Measurements from ENCODE around the gene ZNF37A.
"Not testable (repeated sequence)": the region's sequence is repeated elsewhere in the genome, so short reads cannot be mapped to it uniquely, and the experiment has no call there.

Gene ZNF37A

DNA sequence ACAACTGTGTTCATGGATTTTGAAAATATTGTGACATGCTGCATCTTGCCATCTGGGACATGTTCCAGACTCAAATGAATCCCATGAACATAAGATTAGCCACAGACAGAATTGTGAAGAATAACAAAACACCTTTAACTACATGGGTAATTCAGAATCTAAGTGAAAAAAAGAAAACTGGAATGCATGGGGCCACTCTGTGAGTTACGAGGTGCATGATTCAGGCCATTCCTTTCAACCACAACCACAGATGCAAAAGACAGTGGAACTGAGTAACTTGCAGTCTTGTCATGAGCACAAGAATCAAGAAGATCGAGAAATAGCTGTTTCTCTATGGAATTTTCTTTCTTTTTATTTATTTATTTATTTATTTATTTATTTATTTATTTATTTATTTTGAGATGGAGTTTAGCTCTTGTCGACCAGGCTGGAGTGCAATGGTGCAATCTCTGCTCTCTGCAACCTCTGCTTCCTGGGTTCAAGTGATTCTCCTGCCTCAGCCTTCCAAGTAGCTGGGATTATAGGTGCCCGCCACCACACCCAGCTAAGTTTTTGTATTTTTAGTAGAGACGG lies 56.8 kb downstream of the ZNF37A start:
- not testable (repeated sequence) for FAIRE-seq

DNA sequence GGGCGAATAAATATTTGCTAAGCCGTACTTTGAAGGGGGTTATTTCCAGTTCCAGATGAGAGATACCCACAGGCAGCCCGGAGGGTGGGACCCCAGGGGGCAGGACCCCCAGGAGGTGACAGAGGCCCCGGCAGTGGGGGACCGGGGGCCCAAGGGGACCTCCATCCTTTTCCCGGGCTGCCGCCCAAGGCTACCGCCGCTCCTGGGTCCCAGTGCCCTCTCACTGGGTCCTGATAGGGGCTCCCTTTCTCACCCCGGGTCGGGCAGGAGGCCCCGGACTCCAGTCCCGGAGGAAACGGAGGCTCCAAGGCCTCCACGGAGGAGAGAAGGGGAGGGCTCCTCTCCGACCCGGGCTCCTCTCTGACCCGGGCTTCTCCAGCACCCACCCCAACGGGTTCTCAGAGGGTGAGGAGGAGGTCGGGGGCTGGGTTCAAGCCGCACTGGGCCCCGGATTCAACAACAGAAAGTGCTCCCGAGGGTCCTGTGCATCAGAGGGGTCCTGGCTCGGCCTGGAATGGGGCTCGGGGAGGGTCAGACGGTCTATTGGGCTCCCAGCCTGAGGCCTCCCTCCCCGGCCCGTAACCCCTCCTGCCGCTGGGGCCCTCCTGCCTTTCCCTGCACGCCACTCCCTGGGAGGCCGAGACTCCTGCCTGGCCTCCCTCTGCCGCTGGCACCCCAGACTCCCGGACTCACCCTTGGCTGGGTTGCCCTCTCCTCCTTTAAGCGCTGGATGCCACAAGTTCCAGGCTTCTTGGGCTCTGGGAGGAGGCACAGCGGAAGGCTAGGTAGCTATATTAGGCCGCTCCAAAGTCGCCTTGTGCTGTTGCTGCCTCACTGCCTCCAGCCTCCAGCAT lies 62.5 kb downstream of the ZNF37A start:
- FAIRE-seq: no peak

DNA sequence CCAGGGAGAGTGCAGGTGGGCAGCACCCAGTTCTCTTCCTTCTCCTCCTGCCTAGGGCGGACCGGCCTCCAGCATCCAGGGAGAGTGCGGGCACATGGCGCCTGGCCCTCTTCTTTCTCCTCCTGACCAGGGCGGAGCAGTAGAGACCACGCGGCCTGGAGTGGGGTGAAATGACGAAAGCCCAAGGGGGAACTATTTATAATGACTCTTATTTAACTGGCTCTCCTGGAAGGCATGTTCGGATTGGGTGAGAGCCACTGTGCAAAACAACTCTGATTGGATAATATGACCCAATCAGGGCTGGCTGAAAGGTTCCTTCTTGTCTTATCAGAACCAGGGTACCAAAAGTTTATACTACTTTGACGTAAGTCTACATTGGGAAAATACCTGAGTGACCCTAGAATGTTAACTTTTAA lies 63.1 kb downstream of the ZNF37A start:
- FAIRE-seq: no peak

- no peak for FAIRE-seq
Observed at GRCh38 chr10:38159004-38159403, 64.9 kb downstream of the ZNF37A start.

- no peak for FAIRE-seq
Observed at GRCh38 chr10:38163617-38164016, 69.5 kb downstream of the ZNF37A start.

GRCh38 chr10:38174336-38174735 lies 80.2 kb downstream of the ZNF37A start:
- FAIRE-seq: no peak

- FAIRE-seq: no peak
Observed at GRCh38 chr10:38184477-38184876, 90.3 kb downstream of the ZNF37A start.

Measured in colon (tissue), 2 donors.